K562 (cell line): ENCODE data around the gene MAB21L4. TPM values are rescaled to one million over a fixed set of nuclear protein-coding genes. Genes with fewer than 3 reads are reported as not detected.

ENCODE experiments used
- ATAC-seq: fragments of 200-7000 bp; cut with Tn5 transposase; 3 replicates; pipeline ENCODE4 v1.9.1; 2020; ENCODE audit warnings: moderate library complexity
- BruUV-seq: library from RNA; stranded (reverse); fragments of 400-500 nt; replicated peaks from 2 replicates; lab custom pipeline; 2021; lab: Mats Ljungman, UMichigan
- CTCF ChIA-PET: fragments of 300-600 bp; formaldehyde crosslinking; extraction: SDS; loops from one replicate; lab custom pipeline; 2021; ENCODE audit warnings: low intra/inter-chr PET ratio; lab: Yijun Ruan, JAX
- POLR2A ChIA-PET: fragments of 300-600, 350-650 bp; sonication (Branson Sonifier 250); formaldehyde crosslinking; extraction: SDS; loops from one replicate; lab custom pipeline; 2021; ENCODE audit warnings: antibody characterized with exemption, inconsistent platforms; lab: Yijun Ruan, JAX
- DNase-seq, 4 experiments: peaks; one replicate each; pipeline versions ENCODE4 v3.0.0 to v3.0.0-alpha.2; 2011 to 2018; ENCODE audit warnings: low spot score in 3 of 4, mixed read lengths in 3 of 4; ENCODE audit errors: extremely low read depth in 1 of 4
- FAIRE-seq: peaks from 2 replicates; lab custom pipeline; 2011; peaks lifted over from hg19 to GRCh38; lab: Jason Lieb, UNC
- H2AFZ ChIP-seq: 2 replicates; pipeline ENCODE4 v1.6.0; 2011; ENCODE audit warnings: low read depth, low read length, control low read depth, inconsistent platforms
- H3K27ac ChIP-seq: fragments of 200-600 bp; 3 replicates; pipeline ENCODE4 v1.8.0; 2011; ENCODE audit warnings: low read depth, mild to moderate bottlenecking, control low read depth, inconsistent platforms, low read length, moderate library complexity, mixed read lengths; ENCODE audit errors: extremely low read depth
- H3K27me3 ChIP-seq, 2 experiments: fragments of 300-600 bp in 1 of 2; 2 replicates in 1 of 2; 3 replicates in 1 of 2; pipeline versions ENCODE4 v1.6.0 to v1.8.0; 2011; ENCODE audit warnings: inconsistent platforms in 2 of 2, low read length in 2 of 2, mild to moderate bottlenecking in 1 of 2, mixed read lengths in 1 of 2, moderate library complexity in 1 of 2; ENCODE audit not compliant: control insufficient read depth in 2 of 2, insufficient read depth in 2 of 2
- H3K36me3 ChIP-seq: fragments of 300-600 bp; 3 replicates; pipeline ENCODE4 v1.8.0; 2011; ENCODE audit warnings: mild to moderate bottlenecking, low read length, inconsistent platforms; ENCODE audit not compliant: control insufficient read depth, insufficient read depth
- H3K4me1 ChIP-seq, 2 experiments: fragments of 200-600 bp in 1 of 2; replicated peaks in 1 of 2; 2 replicates in 1 of 2; 3 replicates in 1 of 2; pipeline versions ENCODE4 v1.5.1 to v1.8.0; 2011; ENCODE audit warnings: inconsistent platforms in 2 of 2, low read length in 2 of 2, mild to moderate bottlenecking in 1 of 2, mixed read lengths in 1 of 2, moderate library complexity in 1 of 2; ENCODE audit not compliant: control insufficient read depth in 2 of 2, insufficient read depth in 2 of 2
- H3K4me2 ChIP-seq: 2 replicates; pipeline ENCODE4 v1.6.1; 2011; ENCODE audit warnings: low read length, control low read depth, inconsistent platforms, mixed read lengths; ENCODE audit not compliant: insufficient read depth
- H3K4me3 ChIP-seq: fragments of 200-600 bp; sonication (generic), shearing (Covaris generic); 2 replicates; pipeline ENCODE4 v1.5.1; 2016; ENCODE audit warnings: control low read depth, inconsistent platforms
- H3K79me2 ChIP-seq: fragments of 200-600 bp; 3 replicates; pipeline ENCODE4 v1.8.0; 2011; ENCODE audit warnings: low read length, inconsistent platforms; ENCODE audit not compliant: control insufficient read depth, insufficient read depth
- H3K9ac ChIP-seq, 2 experiments: 2 replicates each; pipeline versions ENCODE4 v1.6.0 to v1.6.1; 2011; ENCODE audit warnings: low read depth in 2 of 2, low read length in 2 of 2, control low read depth in 1 of 2, inconsistent platforms in 1 of 2, mild to moderate bottlenecking in 1 of 2, mixed read lengths in 1 of 2; ENCODE audit not compliant: insufficient read depth in 1 of 2
- H3K9me1 ChIP-seq: one replicate; pipeline ENCODE4 v1.6.0; 2011; ENCODE audit warnings: inconsistent platforms, mild to moderate bottlenecking, low read length, moderate library complexity; ENCODE audit not compliant: control insufficient read depth, insufficient read depth
- H3K9me3 ChIP-seq: replicated peaks from 2 replicates; pipeline ENCODE4 v1.5.1; 2011; ENCODE audit warnings: low read depth, low read length, inconsistent platforms; ENCODE audit not compliant: control insufficient read depth, insufficient read depth
- H4K20me1 ChIP-seq: replicated peaks from 2 replicates; pipeline ENCODE4 v1.6.1; 2011; ENCODE audit warnings: low read length, inconsistent platforms, mixed read lengths; ENCODE audit not compliant: control insufficient read depth, insufficient read depth
- ARNT ChIP-seq, 2 experiments: fragments of 450-650 bp; IDR thresholded peaks; 2 replicates each; pipeline ENCODE4 v1.6.1; 2016; ENCODE audit warnings: mild to moderate bottlenecking in 1 of 2
- ATF4 ChIP-seq: fragments of 450-650 bp; formaldehyde crosslinking; IDR thresholded peaks from 2 replicates; pipeline ENCODE4 v1.4.0; 2022; ENCODE audit warnings: mild to moderate bottlenecking, moderate library complexity
- CHD2 ChIP-seq: IDR thresholded peaks from 2 replicates; pipeline ENCODE4 v1.6.1; 2011; ENCODE audit warnings: low read depth, low read length
- FOXA3 ChIP-seq, 2 experiments: fragments of 450-650 bp in 1 of 2; sonication (generic) in 1 of 2; formaldehyde crosslinking; IDR thresholded peaks in 1 of 2; conservative IDR thresholded peaks in 1 of 2; 2 replicates each; pipeline versions ENCODE4 v1.4.0 to v1.8.0; 2020 to 2022; ENCODE audit warnings: mild to moderate bottlenecking in 2 of 2, missing genetic modification reagents in 1 of 2
- FOXM1 ChIP-seq, 2 experiments: fragments of 450-650 bp in 1 of 2; sonication (generic) in 1 of 2; formaldehyde crosslinking in 1 of 2; IDR thresholded peaks; 2 replicates each; pipeline versions ENCODE4 v1.6.1 to v1.9.0; 2017 to 2022; ENCODE audit warnings: low read depth in 2 of 2, mild to moderate bottlenecking in 2 of 2, missing genetic modification reagents in 1 of 2, moderate library complexity in 1 of 2
- KDM4B ChIP-seq, 2 experiments: fragments of 450-650 bp in 1 of 2; sonication (generic) in 1 of 2; IDR thresholded peaks; 2 replicates each; pipeline ENCODE4 v1.6.1; 2016 to 2017; ENCODE audit warnings: borderline replicate concordance in 2 of 2, antibody characterized with exemption in 1 of 2, low read depth in 1 of 2, mild to moderate bottlenecking in 1 of 2
- NBN ChIP-seq: fragments of 450-650 bp; IDR thresholded peaks from 2 replicates; pipeline ENCODE4 v1.6.1; 2016; ENCODE audit warnings: low read depth, mild to moderate bottlenecking
- OTX1 ChIP-seq: fragments of 450-650 bp; formaldehyde crosslinking; IDR thresholded peaks from 2 replicates; pipeline ENCODE4 v1.4.0; 2022; ENCODE audit warnings: mild to moderate bottlenecking
- PBX2 ChIP-seq, 2 experiments: IDR thresholded peaks in 1 of 2; conservative IDR thresholded peaks in 1 of 2; 2 replicates each; pipeline ENCODE4 v1.6.1; 2016; ENCODE audit warnings: low read depth in 2 of 2, mild to moderate bottlenecking in 1 of 2, missing compliant biosample characterization in 1 of 2, missing genetic modification characterization in 1 of 2, moderate library complexity in 1 of 2
- PRDM10 ChIP-seq: fragments of 450-650 bp; IDR thresholded peaks from 2 replicates; pipeline ENCODE4 v1.6.1; 2018; ENCODE audit not compliant: partially characterized antibody
- SOX6 ChIP-seq: fragments of 450-650 bp; IDR thresholded peaks from 2 replicates; pipeline ENCODE4 v1.6.1; 2014; ENCODE audit warnings: mild to moderate bottlenecking
- STAT5B ChIP-seq: fragments of 250-450 bp; sonication (Bioruptor Pico); IDR thresholded peaks from 2 replicates; pipeline ENCODE4 v1.8.0; 2021; ENCODE audit warnings: mild to moderate bottlenecking, inconsistent platforms
- TFAM ChIP-seq: fragments of 250-450 bp; sonication (Bioruptor Pico); conservative IDR thresholded peaks from 2 replicates; pipeline ENCODE4 v1.5.0; 2021; ENCODE audit warnings: mild to moderate bottlenecking, moderate library complexity
- TRIM28 ChIP-seq: fragments of 450-650 bp; IDR thresholded peaks from 2 replicates; pipeline ENCODE4 v1.6.1; 2017
- ZNF586 ChIP-seq: fragments of 450-650 bp; formaldehyde crosslinking; conservative IDR thresholded peaks from 2 replicates; pipeline ENCODE4 v1.4.0; 2020; ENCODE audit warnings: mild to moderate bottlenecking, moderate library complexity
- WGBS: fragments of 100-300 bp; shearing (Covaris generic); methylation state at CpG from one replicate; pipeline ENCODE4 v1.1.6; 2016; ENCODE audit warnings: low coverage, mixed read lengths; ENCODE audit not compliant: insufficient coverage; ENCODE audit errors: missing lambda C conversion rate; 5-methylcytosine and 5-hydroxymethylcytosine counted together
- in situ Hi-C: fragments of 300-500 bp; cut with MboI; formaldehyde crosslinking; loops from 4 replicates; pipeline ENCODE4 v1.15.0; 2018; ENCODE audit warnings: inconsistent platforms, mixed read lengths
- intact Hi-C: fragments of 100-400 bp; cut with micrococcal nuclease; formaldehyde crosslinking; loops from 2 replicates; pipeline ENCODE4 v1.14.2; 2022
- polyA plus RNA-seq, 8 experiments: library from polyadenylated mRNA; depleted of rRNA in 4 of 8; stranded (reverse) in 5 of 8; unstranded in 3 of 8; fragments of >200 nt; fragmentation: Nextera tagmentation in 2 of 8; fragmentation: Illumina TruSeq in 1 of 8; extraction: Ambion mirVana in 2 of 8; extraction: Trizol in 1 of 8; gene quantifications; 2 replicates each; pipeline versions ENCODE4 v1.2.1 to v1.2.3, GENCODE V29; 2011 to 2014; ENCODE audit warnings: inconsistent platforms in 1 of 8, missing spikeins in 1 of 8
- total RNA-seq, 7 experiments: library from RNA; depleted of rRNA in 6 of 7; stranded (reverse); fragments of >200 nt in 6 of 7; fragmentation: Illumina TruSeq in 2 of 7; extraction: Trizol in 2 of 7; gene quantifications; 2 replicates each; pipeline versions ENCODE4 v1.2.1 to v1.2.3, GENCODE V29; 2011 to 2021; ENCODE audit warnings: low replicate concordance in 1 of 7

The MAB21L4 gene
- total and polyA plus RNA-seq, 9 of the 15 experiments (the other 6 are each of a cell fraction or from before 2014, with no cell fraction given): 0.03 TPM; not detected in 8

- CTCF ChIA-PET: no interaction called here
- POLR2A ChIA-PET: interaction anchor here (0.7 kb wide), 1 partner anchor 283 kb away, joined by 3 read pairs; no protein-coding TSS in a partner anchor
- FAIRE-seq (no peak), DNase-seq (no peak), ATAC-seq (no peak)
- Histone ChIP-seq H3K9ac (no peak overlapping the region; a peak in 1 of 4 replicates), H3K27me3 (peaks cover 0 to 68% of the 10 kb centered on the region in 2 experiments; a peak in 3 of 5 replicates), H4K20me1 (no peaks in the 10 kb centered on the region), H3K4me2 (no peak overlapping the region), H3K9me3 (no peaks in the 10 kb centered on the region), H3K36me3 (no peaks in the 10 kb centered on the region), H3K4me3 (no peak overlapping the region), H2AFZ (no peak overlapping the region), H3K79me2 (no peaks in the 10 kb centered on the region), H3K27ac (no peak overlapping the region), H3K4me1 (no peaks in the 10 kb centered on the region; a peak in 1 of 5 replicates), H3K9me1 (no peaks in the 10 kb centered on the region)
- in situ Hi-C loops (no loop called here), intact Hi-C loops (no loop called here)
- 5% methylated on average over 10 of the region's 11 CpGs for whole genome bisulfite sequencing
- BruUV-seq: no TSS peak
- TF ChIP-seq TFAM (no peak), KDM4B (IDR thresholded peaks at IDR 0.05; ENCODE audit: borderline replicate concordance in 2 of 2, low read depth in 1 of 2) (no peak), ZNF586 (CRISPR knock-in tag) (no peak), NBN (no peak), OTX1 (CRISPR knock-in tag) (no peak), SOX6 (no peak), FOXA3 (CRISPR knock-in tag; conservative IDR thresholded peaks at IDR 0.05 in 1 of 2, IDR thresholded peaks at IDR 0.05 in 1 of 2) (no peak), ARNT (IDR thresholded peaks at IDR 0.05) (no peak), STAT5B (CRISPR knock-in tag) (no peak), TRIM28 (no peak), FOXM1 (IDR thresholded peaks at IDR 0.05; ENCODE audit: low read depth) (no peak), FOXM1 (CRISPR knock-in tag; IDR thresholded peaks at IDR 0.05; ENCODE audit: low read depth) (no peak), ATF4 (CRISPR knock-in tag) (no peak), PBX2 (CRISPR knock-in tag; IDR thresholded peaks at IDR 0.05; ENCODE audit: low read depth) (no peak), PBX2 (tag; conservative IDR thresholded peaks at IDR 0.05; ENCODE audit: low read depth) (no peak), CHD2 (no peak), PRDM10 (no peak)
Observed at GRCh38 chr2:240932724-240933047, 36.7 kb upstream of the MAB21L4 start.
